DND-41 (cell line): ENCODE data around the gene DOCK4.

ENCODE experiments used
- ATAC-seq: fragments of 200-7000 bp; cut with Tn5 transposase; 3 replicates; pipeline ENCODE4 v1.9.1; 2021; ENCODE audit warnings: low read depth; ENCODE audit not compliant: insufficient read depth
- DNase-seq: peaks from one replicate; pipeline ENCODE4 v3.0.0-alpha.2; 2020
- H2AFZ ChIP-seq: 2 replicates; pipeline ENCODE4 v1.6.0; 2012; ENCODE audit warnings: low read depth, low read length
- H3K27ac ChIP-seq: 2 replicates; pipeline ENCODE4 v1.5.1; 2012; ENCODE audit warnings: low read length, inconsistent platforms
- H3K27me3 ChIP-seq: fragments of 200-600 bp; sonication (generic); 2 replicates; pipeline ENCODE4 v1.6.0; 2012; ENCODE audit warnings: low read length, mild to moderate bottlenecking, inconsistent platforms; ENCODE audit not compliant: insufficient read depth, poor library complexity
- H3K36me3 ChIP-seq: 2 replicates; pipeline ENCODE4 v1.5.1; 2012; ENCODE audit warnings: low read length, inconsistent platforms; ENCODE audit not compliant: insufficient read depth
- H3K4me1 ChIP-seq: 2 replicates; pipeline ENCODE4 v1.5.1; 2012; ENCODE audit warnings: mild to moderate bottlenecking, low read length; ENCODE audit not compliant: insufficient read depth
- H3K4me2 ChIP-seq: 2 replicates; pipeline ENCODE4 v1.6.0; 2012; ENCODE audit warnings: mild to moderate bottlenecking, moderate library complexity, low read length, inconsistent platforms; ENCODE audit not compliant: insufficient read depth
- H3K4me3 ChIP-seq, 2 experiments: fragments of 200-600 bp in 1 of 2; shearing (Covaris generic) in 1 of 2; 2 replicates each; pipeline ENCODE4 v1.5.1; 2012 to 2016; ENCODE audit warnings: inconsistent platforms in 2 of 2, low read length in 2 of 2, mild to moderate bottlenecking in 2 of 2, low read depth in 1 of 2, moderate library complexity in 1 of 2
- H3K79me2 ChIP-seq: 2 replicates; pipeline ENCODE4 v1.6.0; 2012; ENCODE audit warnings: low read length, inconsistent platforms; ENCODE audit not compliant: insufficient read depth
- H3K9ac ChIP-seq: 2 replicates; pipeline ENCODE4 v1.6.0; 2012; ENCODE audit warnings: low read depth, mild to moderate bottlenecking, inconsistent platforms, low read length, moderate library complexity
- H3K9me3 ChIP-seq: 2 replicates; pipeline ENCODE4 v1.5.1; 2012; ENCODE audit warnings: low read length, moderate library complexity, mild to moderate bottlenecking, inconsistent platforms; ENCODE audit not compliant: insufficient read depth, severe bottlenecking
- H4K20me1 ChIP-seq: 2 replicates; pipeline ENCODE4 v1.6.0; 2012; ENCODE audit warnings: low read length; ENCODE audit not compliant: insufficient read depth
- EZH2 ChIP-seq: IDR thresholded peaks from 3 replicates; pipeline ENCODE4 v1.6.1; 2012; ENCODE audit warnings: borderline replicate concordance, low read depth, mild to moderate bottlenecking, moderate library complexity, low read length, inconsistent platforms; ENCODE audit not compliant: severe bottlenecking
- TF ChIP-seq, protein P1 (sequence below): IDR thresholded peaks from 2 replicates; pipeline ENCODE4 v1.5.1; 2012; ENCODE audit warnings: borderline replicate concordance, low read length, moderate library complexity, mild to moderate bottlenecking; ENCODE audit not compliant: poor library complexity, severe bottlenecking; ENCODE audit errors: extremely low read depth

Gene DOCK4

DNA sequence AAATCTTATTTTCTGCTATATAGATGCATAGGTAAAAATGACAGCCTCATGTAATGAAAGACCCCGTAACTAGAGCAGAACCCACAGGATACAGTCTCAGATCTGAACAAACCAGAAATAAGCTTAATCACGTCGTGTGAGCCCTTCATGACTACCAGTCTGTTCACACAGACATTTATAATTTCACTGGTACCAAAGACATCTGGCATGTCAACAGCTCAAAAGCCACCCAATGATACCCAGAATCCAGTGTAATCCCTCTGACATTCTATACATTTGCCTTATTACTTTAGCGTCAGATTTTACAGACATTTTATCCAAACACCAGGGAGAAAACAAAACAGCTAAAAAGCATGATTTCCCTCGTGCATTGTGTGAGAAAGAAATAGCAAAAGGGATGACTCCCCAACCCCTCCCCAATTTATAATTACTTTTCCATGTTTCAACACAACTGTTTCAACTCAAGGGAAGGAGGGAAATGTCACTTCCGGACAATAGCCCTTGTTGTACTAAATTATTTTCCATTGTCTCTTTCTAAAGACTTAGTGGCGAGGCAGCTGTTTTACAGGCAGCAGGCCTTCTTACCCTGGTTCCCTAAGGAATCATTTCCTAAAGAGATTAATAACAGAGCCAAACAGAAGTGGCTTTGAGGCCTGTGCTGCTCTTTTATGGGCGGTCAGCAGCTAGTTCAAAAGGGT lies 33.2 kb downstream of the DOCK4 start:
- Histone ChIP-seq H3K36me3 (no peaks in the 10 kb centered on the region), H3K9ac (no peak overlapping the region), H3K4me3 (no peak overlapping the region), H2AFZ (no peak overlapping the region), H3K4me1 (no peaks in the 10 kb centered on the region), H3K79me2 (no peaks in the 10 kb centered on the region), H3K4me2 (no peak overlapping the region), H3K9me3 (no peaks in the 10 kb centered on the region), H3K27me3 (no peaks in the 10 kb centered on the region), H3K27ac (no peak overlapping the region), H4K20me1 (no peaks in the 10 kb centered on the region)
- ATAC-seq (no peak), DNase-seq (no peak)
- TF ChIP-seq EZH2, result no peak
- TF ChIP-seq, protein P1, sequence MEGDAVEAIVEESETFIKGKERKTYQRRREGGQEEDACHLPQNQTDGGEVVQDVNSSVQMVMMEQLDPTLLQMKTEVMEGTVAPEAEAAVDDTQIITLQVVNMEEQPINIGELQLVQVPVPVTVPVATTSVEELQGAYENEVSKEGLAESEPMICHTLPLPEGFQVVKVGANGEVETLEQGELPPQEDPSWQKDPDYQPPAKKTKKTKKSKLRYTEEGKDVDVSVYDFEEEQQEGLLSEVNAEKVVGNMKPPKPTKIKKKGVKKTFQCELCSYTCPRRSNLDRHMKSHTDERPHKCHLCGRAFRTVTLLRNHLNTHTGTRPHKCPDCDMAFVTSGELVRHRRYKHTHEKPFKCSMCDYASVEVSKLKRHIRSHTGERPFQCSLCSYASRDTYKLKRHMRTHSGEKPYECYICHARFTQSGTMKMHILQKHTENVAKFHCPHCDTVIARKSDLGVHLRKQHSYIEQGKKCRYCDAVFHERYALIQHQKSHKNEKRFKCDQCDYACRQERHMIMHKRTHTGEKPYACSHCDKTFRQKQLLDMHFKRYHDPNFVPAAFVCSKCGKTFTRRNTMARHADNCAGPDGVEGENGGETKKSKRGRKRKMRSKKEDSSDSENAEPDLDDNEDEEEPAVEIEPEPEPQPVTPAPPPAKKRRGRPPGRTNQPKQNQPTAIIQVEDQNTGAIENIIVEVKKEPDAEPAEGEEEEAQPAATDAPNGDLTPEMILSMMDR, result no peak

DNA sequence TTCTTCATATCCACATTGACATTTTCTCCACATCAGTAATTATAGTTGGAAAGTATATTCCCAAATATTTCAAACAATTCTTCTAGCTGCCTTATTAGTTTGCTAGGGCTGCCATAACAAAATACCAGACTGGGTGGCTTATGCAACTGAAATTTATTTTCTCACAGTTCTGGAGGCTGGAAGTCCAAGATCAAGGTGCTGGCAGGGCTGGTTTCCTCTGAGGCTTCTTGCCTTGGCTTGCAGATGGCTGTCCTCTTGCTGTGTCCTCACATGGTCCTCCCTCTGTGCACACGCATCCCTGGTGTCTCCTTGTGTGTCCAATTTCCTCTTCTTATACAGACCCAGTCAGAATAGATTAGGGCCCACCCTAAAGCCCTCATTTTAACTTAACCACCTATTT lies 34.5 kb downstream of the DOCK4 start:
- Histone ChIP-seq H3K4me1 (no peaks in the 10 kb centered on the region), H3K79me2 (no peaks in the 10 kb centered on the region), H4K20me1 (no peaks in the 10 kb centered on the region), H3K9me3 (no peaks in the 10 kb centered on the region), H3K27me3 (no peaks in the 10 kb centered on the region), H3K9ac (no peak overlapping the region), H3K4me3 (no peak overlapping the region), H3K27ac (no peak overlapping the region), H3K4me2 (no peak overlapping the region), H3K36me3 (no peaks in the 10 kb centered on the region), H2AFZ (no peak overlapping the region)
- DNase-seq (no peak), ATAC-seq (no peak)
- TF ChIP-seq, protein P1, result no peak
- TF ChIP-seq EZH2, result no peak

DNA sequence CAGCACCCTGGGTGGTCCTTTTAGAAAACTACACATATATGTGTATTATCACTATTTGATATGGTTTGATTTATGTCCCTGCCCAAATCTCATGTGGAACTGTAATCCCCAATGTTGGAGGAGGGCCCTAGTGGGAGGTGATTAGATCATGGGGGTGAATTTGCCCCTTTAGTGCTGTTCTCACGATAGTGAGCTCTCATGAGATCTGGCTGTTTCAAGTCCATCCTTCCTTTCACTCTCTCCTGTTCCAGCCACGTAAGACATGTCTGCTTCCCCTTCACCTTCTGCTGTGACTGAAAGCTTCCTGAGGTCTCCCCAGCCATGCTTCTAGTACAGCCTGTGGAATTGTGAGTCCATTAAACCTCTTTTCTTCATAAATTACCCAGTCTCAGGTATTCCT lies 37.3 kb downstream of the DOCK4 start:
- Histone ChIP-seq H3K27me3 (no peaks in the 10 kb centered on the region), H3K27ac (no peak overlapping the region), H3K36me3 (no peaks in the 10 kb centered on the region), H2AFZ (no peak overlapping the region), H3K4me3 (no peak overlapping the region), H3K4me2 (no peak overlapping the region), H3K79me2 (no peaks in the 10 kb centered on the region), H4K20me1 (no peaks in the 10 kb centered on the region), H3K9ac (no peak overlapping the region), H3K9me3 (no peaks in the 10 kb centered on the region), H3K4me1 (no peaks in the 10 kb centered on the region)
- DNase-seq, result no peak
- no peak for TF ChIP-seq EZH2
- TF ChIP-seq, protein P1, result no peak
- ATAC-seq, result no peak

DNA sequence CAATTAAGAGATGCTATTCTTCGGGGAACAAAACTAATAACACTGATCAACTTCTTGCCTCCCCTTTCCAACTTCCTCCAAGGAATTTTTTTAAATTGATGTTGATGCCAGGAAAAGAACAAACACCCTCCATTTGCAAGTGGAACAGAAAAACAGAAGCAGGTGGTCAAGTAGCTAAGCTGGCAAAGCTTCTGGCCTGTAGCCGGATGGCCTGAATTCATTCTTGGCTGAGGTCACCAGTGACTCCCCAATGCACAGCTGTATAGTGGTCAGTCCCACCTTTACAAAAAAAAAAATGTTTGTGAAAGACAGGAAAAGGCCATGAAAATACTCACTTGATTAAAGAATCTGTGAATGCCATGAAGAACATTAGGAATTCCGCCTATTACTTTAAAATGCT lies 39.1 kb downstream of the DOCK4 start:
- H3K9me3 ChIP-seq, result no peaks in the 10 kb centered on the region
- ATAC-seq, result no peak
- H3K27me3 ChIP-seq, result no peaks in the 10 kb centered on the region
- DNase-seq, result no peak
- H3K79me2 ChIP-seq, result no peaks in the 10 kb centered on the region
- H3K4me3 ChIP-seq, result no peak overlapping the region
- H3K4me1 ChIP-seq, result peaks cover 1% of the 10 kb centered on the region; the same call in 1 of the 2 replicates
- no peaks in the 10 kb centered on the region for H3K36me3 ChIP-seq
- no peak overlapping the region for H3K4me2 ChIP-seq
- TF ChIP-seq, protein P1, result no peak
- TF ChIP-seq EZH2, result no peak
- H4K20me1 ChIP-seq, result no peaks in the 10 kb centered on the region
- H2AFZ ChIP-seq, result no peak overlapping the region
- H3K9ac ChIP-seq, result no peak overlapping the region
- no peak overlapping the region for H3K27ac ChIP-seq
